ENCODE results near the gene MCCC2.
"Not testable (repeated sequence)": the region's sequence is repeated elsewhere in the genome, so short reads cannot be mapped to it uniquely, and the experiment has no call there.

MCCC2 gene

DNA sequence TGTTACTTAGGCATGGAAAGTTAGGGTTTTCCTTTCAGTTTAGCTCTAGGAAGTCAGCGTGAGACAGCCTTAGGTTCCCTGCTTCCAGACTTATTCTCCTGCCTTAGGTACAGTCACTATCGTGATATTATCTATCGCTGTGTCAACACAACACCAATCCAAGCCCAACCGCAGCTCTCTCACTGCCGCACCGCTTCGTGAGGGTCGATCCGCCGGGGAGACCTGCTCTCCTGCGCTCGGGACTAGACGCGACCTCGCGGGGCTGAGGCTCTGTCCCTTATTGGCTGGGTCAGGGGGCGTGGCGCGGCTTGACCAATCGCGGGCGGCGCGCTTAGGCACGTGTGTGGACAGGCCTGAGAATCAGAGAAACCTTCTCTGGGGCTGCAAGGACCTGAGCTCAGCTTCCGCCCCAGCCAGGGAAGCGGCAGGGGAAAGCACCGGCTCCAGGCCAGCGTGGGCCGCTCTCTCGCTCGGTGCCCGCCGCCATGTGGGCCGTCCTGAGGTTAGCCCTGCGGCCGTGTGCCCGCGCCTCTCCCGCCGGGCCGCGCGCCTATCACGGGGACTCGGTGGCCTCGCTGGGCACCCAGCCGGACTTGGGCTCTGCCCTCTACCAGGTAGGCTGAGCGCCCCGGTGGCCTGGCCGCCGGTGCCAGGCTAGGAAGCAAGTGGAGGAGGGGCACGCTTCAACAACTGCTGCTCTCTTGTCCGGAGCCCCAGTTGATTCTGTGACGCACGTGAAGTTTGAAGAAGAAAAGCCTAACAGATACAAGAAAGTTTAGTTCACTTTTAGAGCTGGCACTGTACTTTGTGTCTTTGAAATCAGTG is at the start of gene MCCC2:
Gene MCCC2, plus strand, starts transcription at position 400 of the 825 bp plus-strand sequence. Its CDS starts 86 bp downstream, at position 486.
- peak; percentile 97 for DNase-seq

DNA sequence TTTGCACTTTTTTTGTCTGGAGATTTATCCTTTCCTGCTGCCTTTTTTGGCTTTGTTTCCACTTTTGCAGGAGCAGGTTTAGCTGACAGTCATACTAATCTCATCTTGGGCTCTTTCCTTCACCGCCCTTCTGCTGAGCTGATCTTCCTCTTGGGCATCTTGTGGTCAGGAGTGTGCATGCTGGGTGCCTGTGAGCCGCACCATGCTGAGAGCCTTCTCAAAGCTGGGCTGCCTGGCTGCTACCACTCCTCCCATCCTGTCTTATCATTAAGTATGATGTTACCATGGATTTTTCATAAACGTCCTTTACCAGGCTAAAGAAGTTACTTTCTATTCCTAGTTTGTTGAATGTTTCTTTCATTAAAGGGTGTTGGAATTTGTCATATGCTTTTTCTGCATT is 49.5 kb upstream of the MCCC2 start:
- no peak for DNase-seq

DNA sequence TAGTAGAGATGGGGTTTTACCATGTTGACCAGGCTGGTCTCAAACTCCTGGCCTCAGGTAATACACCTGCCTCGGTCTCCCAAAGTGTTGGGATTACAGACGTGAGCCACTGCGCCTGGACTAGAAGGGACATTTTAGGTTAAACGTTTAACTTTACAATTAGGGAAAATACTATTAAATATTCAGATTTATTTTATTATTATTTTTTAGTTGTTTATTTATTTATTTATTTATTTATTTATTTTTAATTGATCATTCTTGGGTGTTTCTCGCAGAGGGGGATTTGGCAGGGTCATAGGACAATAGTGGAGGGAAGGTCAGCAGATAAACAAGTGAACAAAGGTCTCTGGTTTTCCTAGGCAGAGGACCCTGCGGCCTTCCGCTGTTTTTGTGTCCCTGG is 36.3 kb upstream of the MCCC2 start:
- DNase-seq, result not testable (repeated sequence)

DNA sequence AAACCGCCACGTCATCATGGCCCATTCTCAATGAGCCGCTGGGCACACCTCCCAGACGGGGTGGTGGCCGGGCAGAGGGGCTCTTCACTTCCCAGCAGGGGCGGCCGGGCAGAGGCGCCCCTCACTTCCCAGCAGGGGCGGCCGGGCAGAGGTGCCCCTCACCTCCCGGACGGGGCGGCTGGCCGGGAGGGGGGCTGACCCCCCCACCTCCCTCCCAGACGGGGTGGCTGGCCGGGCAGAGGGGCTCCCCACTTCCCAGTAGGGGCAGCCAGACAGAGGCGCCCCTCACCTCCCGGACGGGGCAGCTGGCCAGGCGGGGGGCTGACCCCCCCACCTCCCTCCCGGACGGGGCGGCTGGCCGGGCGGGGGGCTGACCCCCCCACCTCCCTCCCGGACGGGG is 35.6 kb upstream of the MCCC2 start:
- DNase-seq, result not testable (repeated sequence)

DNA sequence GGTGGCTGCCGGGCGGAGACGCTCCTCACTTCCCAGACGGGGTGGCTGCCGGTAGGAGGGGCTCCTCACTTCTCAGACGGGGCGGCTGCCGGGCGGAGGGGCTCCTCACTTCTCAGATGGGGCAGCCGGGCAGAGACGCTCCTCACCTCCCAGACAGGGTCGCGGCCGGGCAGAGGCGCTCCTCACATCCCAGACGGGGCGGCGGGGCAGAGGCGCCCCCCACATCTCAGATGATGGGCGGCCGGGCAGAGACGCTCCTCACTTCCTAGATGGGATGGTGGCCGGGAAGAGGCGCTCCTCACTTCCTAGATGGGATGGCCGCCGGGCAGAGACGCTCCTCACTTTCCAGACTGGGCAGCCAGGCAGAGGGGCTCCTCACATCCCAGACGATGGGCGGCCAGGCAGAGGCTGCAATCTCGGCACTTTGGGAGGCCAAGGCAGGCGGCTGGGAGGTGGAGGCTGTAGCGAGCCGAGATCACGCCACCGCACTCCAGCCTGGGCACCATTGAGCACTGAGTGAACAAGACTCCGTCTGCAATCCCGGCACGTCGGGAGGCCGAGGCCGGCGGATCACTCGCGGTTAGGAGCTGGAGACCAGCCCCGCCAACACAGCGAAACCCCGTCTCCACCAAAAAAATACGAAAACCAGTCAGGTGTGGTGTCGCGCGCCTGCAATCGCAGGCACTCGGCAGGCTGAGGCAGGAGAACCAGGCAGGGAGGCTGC is 35.0 kb upstream of the MCCC2 start:
- DNase-seq, result not testable (repeated sequence)

DNA sequence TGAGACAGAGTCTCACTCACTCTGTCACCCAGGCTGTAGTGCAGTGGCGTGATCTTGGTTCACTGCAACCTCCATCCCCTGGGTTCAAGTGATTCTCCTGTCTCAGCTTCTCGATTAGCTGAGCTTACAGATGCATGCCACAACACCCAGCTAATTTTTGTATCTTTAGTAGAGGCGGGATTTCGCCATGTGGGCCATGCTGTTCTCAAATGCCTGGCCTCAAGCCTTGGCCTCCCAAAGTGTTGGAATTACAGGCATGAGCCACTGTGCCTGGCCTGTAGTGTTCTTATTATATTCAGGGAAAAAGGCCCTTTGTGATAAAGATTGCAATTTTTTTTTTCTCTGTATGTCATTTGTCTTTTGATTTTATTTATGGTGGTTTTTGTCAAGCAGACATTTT is 24.0 kb upstream of the MCCC2 start:
- DNase-seq, result no peak

DNA sequence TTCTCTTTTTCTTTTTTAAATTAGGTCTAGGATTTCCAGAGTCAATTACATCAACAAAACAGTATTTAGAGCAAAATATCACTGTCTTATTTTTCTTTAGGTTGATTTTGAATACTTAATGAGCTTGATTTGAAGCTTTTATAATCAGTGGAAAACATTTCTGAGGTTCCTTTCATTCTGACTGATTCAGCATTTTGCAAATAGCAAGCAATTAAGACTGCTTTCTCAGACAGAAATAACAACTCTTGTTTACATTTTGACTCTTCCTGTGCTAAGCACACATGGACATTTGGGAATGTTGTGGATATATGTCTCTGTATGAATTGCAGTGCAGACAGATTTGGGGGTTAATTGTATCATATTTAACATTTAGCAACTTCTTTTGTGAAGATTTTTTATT is 22.2 kb upstream of the MCCC2 start:
- no peak for DNase-seq

DNA sequence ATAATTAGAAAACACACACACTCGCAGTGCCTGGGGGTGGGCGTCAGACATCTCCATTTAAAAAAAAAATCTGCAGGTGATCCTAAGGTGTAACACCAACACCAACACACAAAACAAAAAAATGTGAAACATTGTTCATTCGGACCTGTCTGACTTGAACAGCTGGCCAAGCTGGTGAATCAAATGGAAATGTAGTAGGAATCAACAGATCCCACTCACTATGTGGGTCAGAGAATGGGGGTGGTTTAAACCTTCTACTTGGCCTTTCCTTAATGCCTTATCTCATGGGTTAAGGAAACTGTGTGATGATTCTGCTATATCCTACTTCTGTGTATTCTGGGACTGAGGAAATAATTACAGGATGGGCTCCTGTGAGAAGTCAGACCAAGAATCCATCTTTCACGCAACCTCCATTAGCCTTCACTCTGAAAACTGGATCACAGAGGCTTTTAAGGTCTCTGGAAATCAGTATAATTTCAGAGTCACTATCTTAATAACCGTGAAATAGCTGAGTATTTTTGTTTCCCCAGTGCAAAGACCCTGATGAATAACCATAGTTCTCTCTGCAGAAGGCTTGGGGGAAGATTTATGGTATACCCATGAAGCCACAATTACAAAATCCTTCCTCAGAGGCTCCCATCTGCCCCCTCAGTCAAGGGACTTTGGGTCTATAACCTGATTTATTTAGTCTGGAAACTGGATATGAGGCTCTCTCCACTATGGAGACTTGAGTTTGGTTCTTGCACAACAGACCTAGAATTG is 17.2 kb upstream of the MCCC2 start:
- DNase-seq, result no peak

DNA sequence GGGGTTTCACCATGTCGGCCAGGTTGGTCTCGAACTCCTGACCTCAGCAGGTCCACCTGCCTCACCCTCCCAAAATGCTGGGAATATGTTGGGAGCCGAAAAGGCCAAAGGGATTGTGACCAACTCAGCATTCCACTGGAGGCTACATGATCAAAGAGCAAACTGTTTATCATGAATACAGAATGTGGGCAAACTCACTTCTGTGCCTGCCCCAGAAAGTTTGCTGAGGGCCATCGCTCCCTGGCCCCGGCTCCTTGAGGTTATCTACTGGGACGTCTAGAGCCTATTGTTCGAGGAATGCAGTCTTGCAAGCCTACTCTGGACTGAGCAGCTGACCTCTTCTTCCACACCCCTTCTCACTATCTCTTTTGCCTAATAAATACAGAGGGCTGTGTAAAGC is 15.3 kb upstream of the MCCC2 start:
- not testable (repeated sequence) for DNase-seq

DNA sequence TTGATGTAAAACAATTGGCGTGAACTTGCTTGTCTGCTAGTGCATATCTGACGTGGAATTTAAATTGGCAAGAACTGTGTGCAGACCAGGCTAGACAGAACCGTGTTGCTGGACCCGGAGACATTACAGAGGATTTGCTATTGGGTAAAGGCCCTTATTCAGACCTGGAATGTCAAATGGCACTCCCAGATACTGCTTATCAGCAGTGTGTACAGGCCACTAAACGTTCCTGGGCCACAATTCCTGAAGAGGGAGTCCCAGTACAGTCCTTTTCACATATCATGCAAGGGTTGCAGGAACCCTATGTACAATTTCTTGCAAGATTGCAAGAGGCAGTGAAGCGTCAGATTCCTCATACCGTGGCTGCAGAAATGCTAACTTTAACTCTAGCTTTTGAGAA is 13.5 kb upstream of the MCCC2 start:
- no peak for DNase-seq

DNA sequence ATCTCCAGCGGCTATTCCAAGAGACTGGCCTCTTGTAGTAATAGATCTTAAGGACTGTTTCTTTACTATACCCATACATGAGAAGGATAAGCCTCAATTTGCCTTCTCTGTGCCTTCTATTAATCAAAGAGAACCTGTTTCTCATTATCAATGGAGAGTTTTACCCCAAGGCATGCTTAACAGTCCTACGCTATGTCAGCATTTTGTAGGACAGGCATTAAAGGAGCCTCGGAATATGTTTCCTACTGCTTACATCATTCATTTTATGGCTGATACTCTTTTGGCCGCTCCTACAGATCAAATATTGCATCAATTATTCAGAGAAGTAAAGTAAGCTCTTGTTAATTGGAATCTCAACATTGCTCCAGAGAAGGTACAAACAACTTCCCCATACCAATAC is 11.6 kb upstream of the MCCC2 start:
- DNase-seq, result not testable (repeated sequence)

DNA sequence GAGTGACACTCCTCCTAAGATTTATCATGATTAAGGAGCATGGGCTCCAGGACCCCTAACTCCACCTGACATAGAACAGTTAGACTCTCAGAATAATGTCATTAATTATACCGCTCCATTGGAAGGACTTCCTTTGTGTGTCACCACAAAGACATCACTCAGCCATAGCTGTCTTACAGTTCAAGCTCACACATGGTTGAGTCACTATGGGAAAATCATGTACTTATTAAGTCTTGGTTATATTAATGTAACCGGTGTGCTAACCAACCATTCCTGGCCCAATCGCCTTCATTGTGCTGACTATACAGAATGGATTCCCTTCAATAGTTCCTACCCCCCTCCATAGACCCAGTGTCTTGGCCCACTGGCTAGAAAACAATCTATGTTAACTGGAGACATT is 10.9 kb upstream of the MCCC2 start:
- DNase-seq, result no peak

DNA sequence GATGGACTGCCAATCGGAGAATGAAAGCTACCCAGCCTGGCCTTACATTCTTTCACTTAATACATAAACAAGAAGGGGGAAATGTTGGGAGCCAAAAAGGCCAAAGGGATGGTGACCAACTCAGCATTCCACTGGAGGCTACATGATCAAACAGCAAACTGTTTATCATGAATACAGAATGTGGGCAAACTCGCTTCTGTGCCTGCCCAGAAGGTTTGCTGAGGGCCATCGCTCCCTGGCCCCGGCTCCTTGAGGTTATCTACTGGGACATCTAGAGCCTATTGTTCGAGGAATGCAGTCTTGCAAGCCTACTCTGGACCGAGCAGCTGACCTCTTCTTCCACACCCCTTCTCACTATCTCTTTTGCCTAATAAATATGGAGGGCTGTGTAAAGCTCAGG is 9.3 kb upstream of the MCCC2 start:
- DNase-seq, result not testable (repeated sequence)

DNA sequence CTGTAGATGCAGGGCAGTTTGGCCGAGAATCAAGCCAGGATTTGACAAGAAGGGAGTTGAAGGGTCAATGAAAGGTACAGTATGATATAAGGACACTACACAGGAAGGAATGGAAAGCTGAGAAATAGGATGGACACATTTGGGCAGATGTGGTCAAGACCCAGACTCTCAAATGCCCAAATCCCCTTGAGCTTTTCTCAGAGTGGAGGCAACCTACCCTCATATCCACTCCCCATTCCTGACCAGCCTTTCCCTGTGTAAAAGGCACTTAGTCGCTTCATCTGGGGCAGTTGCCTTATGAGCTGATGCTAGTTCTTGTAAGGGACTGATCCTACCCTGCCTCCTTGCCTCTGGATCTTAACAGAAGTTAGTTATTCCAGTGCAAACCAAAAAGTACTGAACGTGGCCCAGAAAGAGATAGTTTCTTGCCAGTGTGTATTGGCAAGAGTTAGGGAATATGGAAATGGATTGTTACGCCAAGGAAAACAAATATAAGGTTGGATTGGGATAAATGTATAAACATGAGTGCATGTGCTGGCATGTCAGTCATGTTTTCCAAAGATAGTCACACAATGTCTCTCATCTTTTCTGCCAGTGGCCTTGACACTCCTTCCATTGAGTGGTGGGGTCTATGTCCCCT is 4.1 kb upstream of the MCCC2 start:
- DNase-seq, result no peak

DNA sequence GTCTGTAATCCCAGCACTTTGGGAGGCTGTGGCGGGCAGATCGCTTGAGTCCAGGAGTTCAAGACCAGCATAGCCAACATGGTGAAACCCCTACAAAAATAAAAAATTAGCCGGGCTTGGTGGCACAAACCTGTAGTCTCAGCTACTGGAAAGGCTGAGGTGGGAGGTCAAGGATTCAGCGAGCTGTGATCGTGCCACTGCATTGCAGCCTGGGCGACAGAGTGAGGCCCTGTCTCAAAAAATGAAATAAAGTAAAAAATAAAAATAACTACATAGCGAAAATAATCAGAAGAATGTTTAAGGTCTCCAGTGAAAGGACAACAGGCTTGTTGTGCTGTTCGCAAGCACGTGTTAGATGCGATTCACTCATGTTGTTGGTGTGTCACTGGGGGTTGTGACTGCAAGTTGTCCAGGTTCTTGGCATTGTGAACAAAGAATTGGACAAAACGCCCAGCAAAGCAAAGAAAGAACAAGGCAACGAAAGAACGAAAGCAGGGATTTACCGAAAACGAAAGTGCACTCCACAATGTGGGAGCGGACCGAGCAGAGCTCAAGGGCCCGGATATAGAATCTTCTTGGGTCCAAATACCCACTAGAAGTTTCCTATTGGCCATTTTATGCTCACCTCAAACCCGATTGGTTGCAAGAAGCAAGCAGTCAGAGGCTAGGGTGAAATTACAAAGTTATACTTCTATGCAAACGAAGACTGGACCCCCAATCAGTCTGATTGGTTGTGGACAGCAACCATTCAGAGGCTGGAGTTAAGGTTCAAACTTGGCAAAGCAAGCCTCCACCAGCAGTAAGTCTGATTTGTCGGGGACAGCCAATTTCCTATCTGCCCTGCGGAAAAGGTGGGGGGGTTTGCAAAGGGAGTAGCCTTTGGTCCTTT is 844 bp upstream of the MCCC2 start:
- no peak for DNase-seq

DNA sequence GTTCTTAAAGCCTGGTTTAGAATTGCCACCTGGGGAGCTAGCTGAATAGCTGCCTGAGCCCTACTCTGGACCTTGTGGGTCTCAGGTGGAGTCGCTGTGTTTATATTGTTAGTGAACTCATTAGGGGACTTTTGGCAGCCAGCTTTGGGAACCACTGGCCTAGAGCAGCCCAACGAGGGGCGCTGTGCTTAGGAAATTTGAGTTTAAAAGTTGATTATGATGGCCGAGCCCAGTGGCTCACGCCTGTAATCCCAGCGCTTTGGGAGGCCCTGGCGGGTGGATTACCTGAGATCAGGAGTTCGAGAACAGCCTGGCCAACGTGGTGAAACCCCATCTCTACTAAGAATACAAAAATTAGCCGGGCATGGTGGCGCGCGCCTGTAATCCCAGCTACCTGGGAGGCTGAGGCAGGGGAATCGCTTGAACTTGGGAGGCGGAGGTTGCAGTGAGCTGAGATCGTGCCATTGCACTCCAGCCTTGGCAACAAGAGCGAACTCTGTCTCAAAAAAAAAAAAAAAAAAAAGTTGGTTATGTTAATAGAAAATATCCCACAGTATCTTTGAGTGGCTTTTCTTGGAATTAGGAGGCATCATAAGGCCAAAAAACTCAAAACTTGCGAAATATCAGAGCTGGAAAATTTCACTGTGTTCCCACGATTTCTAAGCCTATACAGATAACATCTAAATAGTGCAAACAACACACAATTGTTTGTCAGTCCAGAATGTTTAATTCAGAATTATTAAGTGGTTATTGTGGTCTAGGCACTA is 809 bp downstream of the MCCC2 start:
- DNase-seq, result no peak

DNA sequence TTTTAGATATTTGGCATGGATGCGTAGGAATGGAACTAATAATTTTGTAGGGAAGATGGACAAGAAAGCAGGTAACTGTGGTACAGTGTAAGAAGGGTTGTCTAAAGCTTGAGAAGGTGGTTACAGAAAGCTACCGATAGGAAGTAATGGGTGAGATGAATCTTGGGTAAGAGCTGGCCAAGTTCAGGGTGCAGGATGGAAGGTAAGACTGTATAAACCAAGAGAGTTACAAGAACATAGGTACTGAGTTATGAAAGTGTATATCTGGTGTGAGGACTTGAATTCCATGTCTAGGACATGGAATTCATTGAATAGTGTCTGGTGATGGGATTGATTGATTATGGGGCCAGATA is 1.4 kb downstream of the MCCC2 start:
- no peak for DNase-seq

DNA sequence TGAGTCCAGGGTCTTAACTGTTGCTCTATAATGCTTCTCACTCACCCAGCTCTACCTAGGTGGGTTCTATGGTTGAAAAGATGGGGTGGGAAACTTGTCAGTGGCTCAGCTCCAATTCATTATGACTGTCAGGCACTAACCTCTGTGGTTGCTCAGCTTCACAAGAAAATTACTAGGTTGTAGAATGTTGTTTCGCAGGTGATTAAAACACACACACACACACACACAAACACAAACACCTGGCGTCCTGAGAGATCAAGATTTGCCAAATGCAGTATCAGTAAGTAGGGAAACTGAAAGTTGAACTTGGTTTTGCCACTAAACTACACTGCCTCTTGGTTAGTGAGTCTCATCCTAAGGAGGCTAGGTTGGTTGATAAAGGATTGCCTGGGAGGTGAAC is 2.8 kb downstream of the MCCC2 start:
- no peak for DNase-seq

DNA sequence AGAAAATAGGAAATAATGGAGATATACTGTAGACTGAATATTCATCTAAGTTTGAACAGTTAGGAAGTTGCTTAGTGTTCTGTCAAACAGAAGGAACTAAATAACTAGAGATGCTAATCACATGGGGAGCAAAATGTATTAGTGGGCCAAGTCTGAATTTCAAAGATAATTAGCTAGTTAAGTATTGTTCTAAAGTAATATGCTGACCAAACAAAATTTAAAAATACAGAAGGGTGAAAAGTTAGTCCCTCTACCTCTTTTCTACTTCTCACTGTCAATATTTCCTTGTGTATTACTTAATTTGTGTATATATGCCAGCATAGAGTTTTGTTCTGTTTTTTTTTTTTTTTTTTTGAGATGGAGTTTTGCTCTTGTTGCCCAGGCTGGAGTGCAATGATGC is 4.0 kb downstream of the MCCC2 start:
- DNase-seq, result no peak

DNA sequence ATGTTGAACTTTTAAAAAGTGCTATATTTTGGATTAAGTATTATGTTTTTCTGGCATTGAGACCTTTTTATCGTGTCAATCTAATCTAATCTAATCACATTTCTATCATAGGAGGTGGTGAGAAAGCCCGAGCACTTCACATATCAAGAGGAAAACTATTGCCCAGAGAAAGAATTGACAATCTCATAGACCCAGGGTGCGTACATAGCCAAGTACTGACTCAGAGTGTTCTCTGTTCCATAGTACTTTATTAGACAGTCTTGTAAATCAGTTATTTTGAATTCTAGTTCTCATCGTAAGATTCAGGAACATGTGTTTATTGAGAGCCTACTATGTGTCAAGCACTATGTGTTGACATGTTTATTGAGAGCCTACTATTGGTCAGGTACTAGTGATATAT is 9.0 kb downstream of the MCCC2 start:
- no peak for DNase-seq

DNA sequence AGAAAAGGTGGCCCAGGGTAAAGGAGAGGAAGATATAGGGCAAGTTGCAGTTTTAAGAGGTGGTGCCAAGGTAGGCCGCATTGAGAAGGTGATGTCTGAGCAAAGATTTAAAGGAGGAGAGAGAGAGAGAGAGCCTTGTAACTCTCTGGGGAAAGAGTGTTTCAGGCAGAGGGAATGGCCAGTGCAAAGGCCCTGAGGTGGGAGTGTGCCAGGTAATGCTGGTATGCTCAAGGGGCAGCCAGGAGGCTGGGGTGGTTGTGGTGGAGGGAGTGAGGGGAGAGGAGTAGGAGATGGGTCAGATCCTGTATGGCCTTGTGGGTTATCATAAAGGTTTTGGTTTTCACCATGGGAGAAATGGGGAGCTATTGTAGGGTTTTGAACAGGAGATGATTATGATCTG is 9.9 kb downstream of the MCCC2 start:
- no peak for DNase-seq
